K562 (cell line): Measurements from ENCODE around the gene PLXDC1. TPM values are rescaled to one million over a fixed set of nuclear protein-coding genes. Genes with fewer than 3 reads are reported as not detected.

ENCODE experiments used
- ATAC-seq: fragments of 200-7000 bp; cut with Tn5 transposase; 3 replicates; pipeline ENCODE4 v1.9.1; 2020; ENCODE audit warnings: moderate library complexity
- BruUV-seq: library from RNA; stranded (reverse); fragments of 400-500 nt; replicated peaks from 2 replicates; lab custom pipeline; 2021; lab: Mats Ljungman, UMichigan
- CTCF ChIA-PET: fragments of 300-600 bp; formaldehyde crosslinking; extraction: SDS; loops from one replicate; lab custom pipeline; 2021; ENCODE audit warnings: low intra/inter-chr PET ratio; lab: Yijun Ruan, JAX
- POLR2A ChIA-PET: fragments of 300-600, 350-650 bp; sonication (Branson Sonifier 250); formaldehyde crosslinking; extraction: SDS; loops from one replicate; lab custom pipeline; 2021; ENCODE audit warnings: antibody characterized with exemption, inconsistent platforms; lab: Yijun Ruan, JAX
- DNase-seq, 4 experiments: peaks; one replicate each; pipeline versions ENCODE4 v3.0.0 to v3.0.0-alpha.2; 2011 to 2018; ENCODE audit warnings: low spot score in 3 of 4, mixed read lengths in 3 of 4; ENCODE audit errors: extremely low read depth in 1 of 4
- FAIRE-seq: peaks from 2 replicates; lab custom pipeline; 2011; peaks lifted over from hg19 to GRCh38; lab: Jason Lieb, UNC
- H2AFZ ChIP-seq: 2 replicates; pipeline ENCODE4 v1.6.0; 2011; ENCODE audit warnings: low read depth, low read length, control low read depth, inconsistent platforms
- H3K27ac ChIP-seq: fragments of 200-600 bp; 3 replicates; pipeline ENCODE4 v1.8.0; 2011; ENCODE audit warnings: low read depth, mild to moderate bottlenecking, control low read depth, inconsistent platforms, low read length, moderate library complexity, mixed read lengths; ENCODE audit errors: extremely low read depth
- H3K27me3 ChIP-seq, 2 experiments: fragments of 300-600 bp in 1 of 2; 2 replicates in 1 of 2; 3 replicates in 1 of 2; pipeline versions ENCODE4 v1.6.0 to v1.8.0; 2011; ENCODE audit warnings: inconsistent platforms in 2 of 2, low read length in 2 of 2, mild to moderate bottlenecking in 1 of 2, mixed read lengths in 1 of 2, moderate library complexity in 1 of 2; ENCODE audit not compliant: control insufficient read depth in 2 of 2, insufficient read depth in 2 of 2
- H3K36me3 ChIP-seq: fragments of 300-600 bp; 3 replicates; pipeline ENCODE4 v1.8.0; 2011; ENCODE audit warnings: mild to moderate bottlenecking, low read length, inconsistent platforms; ENCODE audit not compliant: control insufficient read depth, insufficient read depth
- H3K4me1 ChIP-seq, 2 experiments: fragments of 200-600 bp in 1 of 2; replicated peaks in 1 of 2; 2 replicates in 1 of 2; 3 replicates in 1 of 2; pipeline versions ENCODE4 v1.5.1 to v1.8.0; 2011; ENCODE audit warnings: inconsistent platforms in 2 of 2, low read length in 2 of 2, mild to moderate bottlenecking in 1 of 2, mixed read lengths in 1 of 2, moderate library complexity in 1 of 2; ENCODE audit not compliant: control insufficient read depth in 2 of 2, insufficient read depth in 2 of 2
- H3K4me2 ChIP-seq: 2 replicates; pipeline ENCODE4 v1.6.1; 2011; ENCODE audit warnings: low read length, control low read depth, inconsistent platforms, mixed read lengths; ENCODE audit not compliant: insufficient read depth
- H3K4me3 ChIP-seq: fragments of 200-600 bp; sonication (generic), shearing (Covaris generic); 2 replicates; pipeline ENCODE4 v1.5.1; 2016; ENCODE audit warnings: control low read depth, inconsistent platforms
- H3K79me2 ChIP-seq: fragments of 200-600 bp; 3 replicates; pipeline ENCODE4 v1.8.0; 2011; ENCODE audit warnings: low read length, inconsistent platforms; ENCODE audit not compliant: control insufficient read depth, insufficient read depth
- H3K9ac ChIP-seq, 2 experiments: 2 replicates each; pipeline versions ENCODE4 v1.6.0 to v1.6.1; 2011; ENCODE audit warnings: low read depth in 2 of 2, low read length in 2 of 2, control low read depth in 1 of 2, inconsistent platforms in 1 of 2, mild to moderate bottlenecking in 1 of 2, mixed read lengths in 1 of 2; ENCODE audit not compliant: insufficient read depth in 1 of 2
- H3K9me1 ChIP-seq: one replicate; pipeline ENCODE4 v1.6.0; 2011; ENCODE audit warnings: inconsistent platforms, mild to moderate bottlenecking, low read length, moderate library complexity; ENCODE audit not compliant: control insufficient read depth, insufficient read depth
- H3K9me3 ChIP-seq: replicated peaks from 2 replicates; pipeline ENCODE4 v1.5.1; 2011; ENCODE audit warnings: low read depth, low read length, inconsistent platforms; ENCODE audit not compliant: control insufficient read depth, insufficient read depth
- H4K20me1 ChIP-seq: replicated peaks from 2 replicates; pipeline ENCODE4 v1.6.1; 2011; ENCODE audit warnings: low read length, inconsistent platforms, mixed read lengths; ENCODE audit not compliant: control insufficient read depth, insufficient read depth
- EGR1 ChIP-seq: fragments of 450-650 bp; conservative IDR thresholded peaks from 2 replicates; pipeline ENCODE4 v1.6.1; 2017; ENCODE audit warnings: mild to moderate bottlenecking
- FOXK1 ChIP-seq: sonication (generic); formaldehyde crosslinking; IDR thresholded peaks from 2 replicates; pipeline ENCODE4 v1.8.0; 2022; ENCODE audit warnings: missing genetic modification reagents, mild to moderate bottlenecking, borderline replicate concordance
- GATAD2B ChIP-seq: fragments of 450-650 bp; IDR thresholded peaks from 2 replicates; pipeline ENCODE4 v1.6.1; 2017; ENCODE audit warnings: mild to moderate bottlenecking, borderline replicate concordance
- KAT2B ChIP-seq: IDR thresholded peaks from one replicate; pipeline ENCODE4 v1.6.1; 2012; ENCODE audit warnings: low read depth, mild to moderate bottlenecking, control low read depth, inconsistent platforms, low read length, moderate library complexity
- MTA3 ChIP-seq: fragments of 450-650 bp; formaldehyde crosslinking; IDR thresholded peaks from 2 replicates; pipeline ENCODE4 v1.6.1; 2017; ENCODE audit warnings: mild to moderate bottlenecking, borderline replicate concordance
- WGBS: fragments of 100-300 bp; shearing (Covaris generic); methylation state at CpG from one replicate; pipeline ENCODE4 v1.1.6; 2016; ENCODE audit warnings: low coverage, mixed read lengths; ENCODE audit not compliant: insufficient coverage; ENCODE audit errors: missing lambda C conversion rate; 5-methylcytosine and 5-hydroxymethylcytosine counted together
- in situ Hi-C: fragments of 300-500 bp; cut with MboI; formaldehyde crosslinking; loops from 4 replicates; pipeline ENCODE4 v1.15.0; 2018; ENCODE audit warnings: inconsistent platforms, mixed read lengths
- intact Hi-C: fragments of 100-400 bp; cut with micrococcal nuclease; formaldehyde crosslinking; loops from 2 replicates; pipeline ENCODE4 v1.14.2; 2022
- polyA plus RNA-seq, 8 experiments: library from polyadenylated mRNA; depleted of rRNA in 4 of 8; stranded (reverse) in 5 of 8; unstranded in 3 of 8; fragments of >200 nt; fragmentation: Nextera tagmentation in 2 of 8; fragmentation: Illumina TruSeq in 1 of 8; extraction: Ambion mirVana in 2 of 8; extraction: Trizol in 1 of 8; gene quantifications; 2 replicates each; pipeline versions ENCODE4 v1.2.1 to v1.2.3, GENCODE V29; 2011 to 2014; ENCODE audit warnings: inconsistent platforms in 1 of 8, missing spikeins in 1 of 8
- total RNA-seq, 7 experiments: library from RNA; depleted of rRNA in 6 of 7; stranded (reverse); fragments of >200 nt in 6 of 7; fragmentation: Illumina TruSeq in 2 of 7; extraction: Trizol in 2 of 7; gene quantifications; 2 replicates each; pipeline versions ENCODE4 v1.2.1 to v1.2.3, GENCODE V29; 2011 to 2021; ENCODE audit warnings: low replicate concordance in 1 of 7
- TF ChIP-seq, protein P1 (sequence below): sonication (generic); formaldehyde crosslinking; IDR thresholded peaks from 2 replicates; pipeline ENCODE4 v1.8.0; 2023; ENCODE audit warnings: mild to moderate bottlenecking, missing genetic modification reagents

Gene PLXDC1
- total and polyA plus RNA-seq, 9 of the 15 experiments (the other 6 are each of a cell fraction or from before 2014, with no cell fraction given), result not detected

DNA sequence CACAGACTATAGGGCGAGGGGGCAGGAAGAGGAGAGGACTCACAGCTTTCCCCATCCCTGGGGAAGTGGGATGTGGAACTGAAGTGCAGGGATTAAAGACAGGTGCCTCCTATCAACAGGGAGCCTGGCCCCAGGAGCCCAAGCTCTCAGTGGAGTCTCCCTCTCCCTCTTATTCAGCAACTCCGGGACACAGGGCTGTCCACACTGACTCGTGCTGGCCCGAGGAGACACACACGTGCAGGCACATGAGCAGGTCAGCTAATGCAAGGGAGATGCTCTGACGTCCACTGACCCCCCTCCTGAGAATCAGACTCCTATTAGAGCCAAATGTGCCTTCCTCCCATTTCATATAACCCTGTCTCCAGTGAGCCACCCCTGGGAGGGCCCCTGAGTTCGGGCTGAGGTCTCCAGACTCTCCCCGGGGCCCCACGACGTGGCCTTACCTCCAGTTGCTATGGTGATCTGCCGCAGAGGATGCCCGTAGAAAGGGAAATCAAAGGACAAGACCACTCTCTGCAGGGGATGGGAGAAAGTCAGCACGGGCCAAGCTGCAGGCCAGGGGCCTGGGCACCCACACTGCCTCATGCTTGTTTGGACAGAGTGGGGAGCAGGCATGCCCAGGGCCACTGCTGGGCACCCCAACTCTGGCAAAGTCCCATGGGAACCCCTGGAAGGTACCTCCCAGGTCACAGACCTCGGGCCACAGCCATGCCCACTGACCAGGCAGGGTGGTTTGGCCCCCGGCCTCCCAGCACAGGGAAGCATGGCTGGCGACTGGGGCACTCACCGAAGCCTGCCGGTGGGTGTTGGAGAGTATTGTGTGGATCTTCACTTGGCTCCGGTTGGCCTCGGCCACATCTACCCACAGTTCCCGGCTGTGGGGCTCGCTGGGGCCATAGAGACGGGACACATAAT lies 42.7 kb downstream of the PLXDC1 start:
- POLR2A ChIA-PET, result interaction anchor here (0.5 to 1.9 kb wide), 2 partner anchors 9 to 18 kb away, joined by 3 to 5 read pairs; no protein-coding TSS in a partner anchor
- ATAC-seq (no peak), DNase-seq (no peak), FAIRE-seq (no peak)
- WGBS, result 2% methylated on average over 21 of the region's 23 CpGs
- TF ChIP-seq MTA3, result no peak
- TF ChIP-seq FOXK1 (CRISPR knock-in tag), result no peak
- no peak for TF ChIP-seq KAT2B
- TF ChIP-seq GATAD2B, result no peak
- no peak for TF ChIP-seq EGR1
- TF ChIP-seq, protein P1, sequence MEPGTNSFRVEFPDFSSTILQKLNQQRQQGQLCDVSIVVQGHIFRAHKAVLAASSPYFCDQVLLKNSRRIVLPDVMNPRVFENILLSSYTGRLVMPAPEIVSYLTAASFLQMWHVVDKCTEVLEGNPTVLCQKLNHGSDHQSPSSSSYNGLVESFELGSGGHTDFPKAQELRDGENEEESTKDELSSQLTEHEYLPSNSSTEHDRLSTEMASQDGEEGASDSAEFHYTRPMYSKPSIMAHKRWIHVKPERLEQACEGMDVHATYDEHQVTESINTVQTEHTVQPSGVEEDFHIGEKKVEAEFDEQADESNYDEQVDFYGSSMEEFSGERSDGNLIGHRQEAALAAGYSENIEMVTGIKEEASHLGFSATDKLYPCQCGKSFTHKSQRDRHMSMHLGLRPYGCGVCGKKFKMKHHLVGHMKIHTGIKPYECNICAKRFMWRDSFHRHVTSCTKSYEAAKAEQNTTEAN (CRISPR knock-in tag), result no peak
- H3K27me3 ChIP-seq, result peaks cover 61 to 76% of the 10 kb centered on the region in 2 experiments
- H3K79me2 ChIP-seq, result no peaks in the 10 kb centered on the region
- BruUV-seq, result no TSS peak
- no peak overlapping the region for H2AFZ ChIP-seq
- peaks cover 6% of the 10 kb centered on the region for H3K9me1 ChIP-seq
- in situ Hi-C loops, result no loop called here
- CTCF ChIA-PET, result no interaction called here
- H3K4me1 ChIP-seq, result peaks cover 4 to 9% of the 10 kb centered on the region in 2 experiments; a peak in 2 of 5 replicates
- 0 out of 2 replicates have a peak, but pooled peaks cover 8% of the 10 kb centered on the region for H4K20me1 ChIP-seq
- no peaks in the 10 kb centered on the region for H3K9me3 ChIP-seq
- H3K27ac ChIP-seq, result no peak overlapping the region
- H3K36me3 ChIP-seq, result no peaks in the 10 kb centered on the region
- H3K9ac ChIP-seq, result no peak overlapping the region; a peak in 1 of 4 replicates
- intact Hi-C loops, result no loop called here
- H3K4me2 ChIP-seq, result no peak overlapping the region
- H3K4me3 ChIP-seq, result no peak overlapping the region
